ENCODE results near the gene ANTXR1.

The ANTXR1 gene

DNA sequence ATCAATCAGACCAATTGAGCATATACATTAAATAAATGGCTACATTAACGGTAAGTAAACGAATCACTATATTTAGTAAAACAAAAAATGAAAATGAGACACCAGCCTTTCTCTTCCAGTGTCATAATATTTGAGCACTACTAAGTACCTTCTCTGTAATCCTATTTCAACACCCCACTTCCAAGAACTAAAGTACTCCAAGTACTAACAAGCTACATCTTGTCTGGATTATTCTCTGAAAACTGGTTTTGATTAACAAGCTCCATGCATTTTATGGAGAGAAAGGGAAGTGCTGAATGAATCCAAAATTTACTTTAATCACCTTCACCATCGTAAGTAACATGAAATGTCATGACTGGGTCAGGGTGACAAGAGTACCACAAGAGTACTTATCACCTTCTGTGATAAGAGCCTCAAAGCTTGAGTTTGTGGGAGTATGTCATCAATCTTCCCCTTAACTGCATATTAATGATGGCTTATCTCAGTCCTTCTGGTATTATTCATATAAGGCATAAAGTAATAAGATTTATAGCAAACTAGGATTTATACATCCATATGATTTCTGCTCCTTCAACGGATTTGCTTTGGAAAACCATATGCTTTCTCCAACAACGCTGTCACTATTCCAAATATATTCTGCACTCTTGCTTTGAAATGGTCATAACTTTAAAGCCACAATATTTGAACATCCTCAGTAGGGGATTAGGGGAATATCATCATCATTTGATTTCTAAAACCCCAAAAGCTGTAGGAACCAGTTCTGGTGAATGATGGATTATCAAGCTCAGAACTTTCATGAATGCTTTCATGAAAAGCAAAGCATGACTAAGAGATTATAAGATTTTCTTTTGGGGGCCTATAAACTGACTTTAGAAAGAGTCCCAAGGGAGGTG lies 127.0 kb downstream of the ANTXR1 start:
- no peak for DNase-seq

DNA sequence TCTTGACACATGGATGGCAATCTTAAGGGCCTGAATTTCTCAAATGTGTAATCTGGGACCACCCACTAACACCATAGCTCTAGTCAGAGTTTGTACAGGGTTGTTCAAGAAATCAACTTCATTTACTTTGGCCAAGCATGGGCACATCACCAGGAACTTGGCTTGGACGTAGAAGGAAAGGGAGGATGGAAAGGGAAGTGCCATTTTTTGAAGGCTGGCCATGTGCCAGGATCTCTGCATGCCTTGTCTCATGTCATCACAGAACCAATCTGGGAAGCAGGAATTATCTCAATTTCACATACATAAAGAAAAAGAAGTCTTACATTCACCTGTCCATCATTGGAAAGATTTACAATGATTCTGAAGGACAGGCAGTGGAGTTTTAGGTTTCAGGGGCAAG lies 128.1 kb downstream of the ANTXR1 start:
- DNase-seq = no peak

DNA sequence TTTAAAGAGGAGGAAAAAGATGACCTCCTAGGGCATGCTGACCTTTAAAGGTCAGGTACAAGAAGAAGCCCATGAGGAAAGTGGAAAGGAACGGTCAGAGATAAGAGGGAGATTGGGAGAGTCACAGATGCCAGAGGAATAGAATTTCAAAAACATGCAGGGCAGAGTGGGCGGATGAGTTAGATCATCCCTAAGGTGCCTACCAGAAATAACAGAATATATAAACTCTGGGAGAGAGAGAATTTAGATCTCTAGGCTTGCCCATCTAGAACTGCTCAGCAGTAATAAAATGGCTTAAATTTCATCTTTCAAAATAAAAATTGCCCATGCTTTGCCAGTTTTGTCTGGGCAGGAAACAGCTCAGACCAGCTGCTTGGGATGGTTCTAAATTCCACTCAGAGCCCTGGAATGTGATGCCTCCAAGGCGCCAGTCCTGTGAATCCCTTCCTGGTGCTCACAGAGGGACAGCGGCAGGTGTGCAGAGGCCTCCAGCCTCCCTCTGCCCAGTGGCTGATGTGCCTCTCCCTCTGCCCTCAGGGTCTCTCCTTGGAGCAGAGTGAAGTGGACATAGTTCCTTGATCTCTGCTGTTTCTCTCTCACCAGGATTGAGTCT lies 130.9 kb downstream of the ANTXR1 start:
- no peak for DNase-seq

DNA sequence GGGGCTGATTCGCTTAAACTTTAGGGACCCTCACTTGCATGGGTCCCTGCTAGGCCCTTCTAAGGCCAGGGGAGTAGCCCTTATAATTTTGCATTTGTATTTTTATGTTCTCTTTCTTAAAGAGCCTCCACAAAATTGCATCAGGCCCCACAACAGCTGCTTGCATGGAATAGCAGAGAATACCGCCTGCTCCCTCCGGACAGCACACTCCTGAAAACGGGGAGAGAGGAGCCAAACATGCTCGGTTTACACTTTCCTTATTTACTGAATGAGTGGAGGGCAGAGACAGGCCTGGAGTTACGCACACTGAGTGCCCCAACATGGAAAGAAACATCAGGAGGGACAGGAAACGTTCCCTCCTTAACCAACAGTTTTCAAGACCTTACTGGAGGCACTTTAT lies 132.2 kb downstream of the ANTXR1 start:
- no peak for DNase-seq

DNA sequence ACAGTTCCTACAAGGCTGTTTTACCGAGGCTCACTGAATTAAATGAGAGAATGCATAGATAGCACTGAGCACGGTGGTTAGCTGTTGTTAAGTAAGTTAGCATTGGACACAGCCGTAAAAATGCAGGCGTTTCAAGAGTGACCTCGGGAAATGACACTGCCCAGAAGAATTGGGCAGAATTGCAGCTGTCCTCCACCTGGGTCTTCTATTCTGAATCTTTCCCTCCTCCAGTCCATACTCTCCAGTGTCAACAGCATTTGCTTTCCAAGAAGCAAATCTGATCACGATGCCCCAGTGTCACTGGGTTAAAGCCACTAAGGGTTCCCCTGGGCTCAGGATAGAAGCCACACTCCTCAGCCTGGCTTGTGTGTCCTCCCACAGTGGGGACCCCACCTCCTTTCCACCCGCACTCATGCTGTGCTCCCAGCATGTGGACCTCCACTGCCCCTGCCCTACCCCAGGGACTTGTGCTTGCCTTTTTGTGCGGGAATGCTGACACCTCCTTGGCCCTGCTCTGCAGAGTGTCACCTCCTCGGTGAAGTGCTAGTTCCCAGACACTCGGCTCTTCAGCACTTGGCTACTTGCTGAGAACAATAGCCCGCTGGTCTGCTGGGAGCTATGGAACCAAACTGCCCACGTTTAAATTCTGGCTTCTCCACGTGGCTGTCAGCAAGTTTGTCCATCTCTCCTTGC lies 135.0 kb downstream of the ANTXR1 start:
- no peak for DNase-seq

DNA sequence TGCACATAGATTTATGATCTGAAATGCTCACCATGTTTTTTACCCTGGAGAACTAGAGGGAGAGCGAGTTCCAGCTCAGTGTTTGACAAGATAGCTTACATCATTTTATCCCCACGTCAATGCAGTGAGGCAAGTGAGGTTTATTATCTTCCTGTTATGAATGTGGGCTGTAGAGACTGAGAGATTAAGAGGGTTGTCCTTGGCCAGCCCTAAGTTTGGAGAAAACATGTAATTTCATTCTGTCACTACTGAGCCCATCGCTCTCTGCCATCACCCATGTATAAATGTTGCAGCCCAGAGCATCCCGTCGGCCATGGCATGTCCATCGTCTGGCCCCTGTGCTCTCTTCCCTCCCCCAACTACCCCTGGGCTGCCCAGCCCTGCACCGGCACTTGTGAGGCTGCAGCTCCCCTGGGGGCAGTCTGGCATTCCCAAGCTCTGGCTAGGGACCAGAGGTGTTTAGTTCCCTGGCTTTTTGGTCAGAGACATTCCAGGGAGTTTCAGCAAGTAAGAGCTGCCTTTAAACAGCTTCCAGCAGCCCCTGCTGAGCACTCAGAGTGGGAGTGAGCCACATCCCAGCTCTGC lies 136.7 kb downstream of the ANTXR1 start:
- DNase-seq = no peak

DNA sequence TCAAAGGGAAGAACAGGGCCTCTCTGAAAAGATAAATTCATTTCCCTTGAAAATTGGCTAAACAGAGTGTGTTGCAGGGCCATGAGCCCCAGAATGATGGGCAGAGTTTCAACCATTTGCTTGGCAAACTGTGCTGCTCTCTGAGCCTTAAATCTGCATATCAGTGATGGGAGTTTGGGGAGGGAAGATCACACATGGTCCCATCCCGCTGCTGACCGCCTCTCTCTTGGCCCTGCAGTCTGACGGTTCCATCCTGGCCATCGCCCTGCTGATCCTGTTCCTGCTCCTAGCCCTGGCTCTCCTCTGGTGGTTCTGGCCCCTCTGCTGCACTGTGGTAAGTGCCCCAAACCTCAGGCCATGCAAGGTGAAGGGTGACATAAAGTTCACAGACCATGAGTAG lies 139.0 kb downstream of the ANTXR1 start:
- no peak for DNase-seq

DNA sequence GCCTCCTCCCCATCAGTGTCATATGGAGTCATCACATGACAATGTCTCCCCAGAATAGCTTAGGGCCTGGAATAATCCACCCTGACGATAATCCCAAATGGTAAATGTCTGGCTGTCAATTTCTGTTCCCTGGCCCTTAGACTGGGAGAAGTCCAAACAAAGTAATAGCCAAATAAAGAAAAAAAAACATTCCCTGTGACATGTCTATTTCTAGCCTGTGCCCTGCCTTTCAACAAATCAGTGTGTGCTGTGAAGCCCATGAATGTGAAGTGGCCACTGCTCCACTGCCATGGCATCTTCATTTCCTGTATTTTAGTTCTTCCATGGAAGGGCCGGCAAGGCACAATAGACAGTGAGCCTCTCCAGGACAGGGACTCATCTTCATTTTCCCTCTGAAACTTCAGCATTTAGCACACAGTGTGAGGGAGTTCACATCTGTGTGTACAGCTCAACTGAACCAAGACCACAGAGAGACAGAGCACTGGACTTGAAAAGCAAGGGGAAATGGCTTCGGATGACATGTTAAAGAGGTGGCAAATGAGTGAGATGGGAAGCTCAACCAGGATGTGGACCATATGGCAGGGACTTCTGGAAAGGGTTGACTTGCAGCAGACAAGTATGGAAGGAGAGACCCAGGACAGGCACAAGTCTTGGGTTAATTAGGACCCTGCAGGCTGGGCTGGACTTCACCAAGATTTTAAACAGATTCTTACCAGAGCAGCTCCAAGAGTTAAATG lies 140.0 kb downstream of the ANTXR1 start:
- no peak for DNase-seq

DNA sequence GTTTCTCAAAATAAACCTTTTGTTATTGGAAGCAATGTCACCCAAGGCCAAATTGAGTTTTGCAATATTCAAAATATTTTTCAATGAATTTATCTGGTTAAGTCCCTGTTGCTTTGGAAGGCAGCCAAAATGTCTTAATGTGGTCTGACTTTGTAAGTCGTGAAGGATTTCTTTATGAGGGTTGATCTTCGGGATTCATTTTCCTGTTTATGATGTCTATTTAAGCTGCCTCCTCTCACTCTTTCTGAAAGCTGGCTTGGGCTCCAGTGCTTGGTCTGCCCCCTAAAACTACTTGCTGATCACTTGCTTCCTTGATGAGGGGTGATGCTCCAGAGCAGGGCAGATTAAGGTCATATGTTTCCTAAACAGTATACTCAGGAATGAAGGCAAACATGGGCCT lies 141.1 kb downstream of the ANTXR1 start:
- peak; percentile 57 for DNase-seq

DNA sequence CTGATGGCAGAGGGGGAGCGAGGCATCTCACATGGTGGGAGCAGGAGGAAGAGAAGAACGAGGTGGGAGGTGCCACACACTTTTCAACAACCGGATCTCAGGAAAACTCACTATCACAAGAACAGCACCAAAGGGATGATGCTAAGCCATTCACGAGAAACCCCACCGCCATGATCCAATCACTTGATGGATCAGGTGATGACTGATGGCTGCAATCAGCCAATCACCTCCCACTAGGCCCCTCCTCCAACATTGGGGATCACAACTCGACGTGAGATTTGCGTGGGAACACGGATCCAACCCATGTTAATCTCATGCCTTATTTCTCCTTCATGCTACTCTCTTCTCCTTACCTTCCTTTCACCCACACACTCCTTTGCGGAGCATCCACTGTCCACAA lies 143.6 kb downstream of the ANTXR1 start:
- DNase-seq = no peak

DNA sequence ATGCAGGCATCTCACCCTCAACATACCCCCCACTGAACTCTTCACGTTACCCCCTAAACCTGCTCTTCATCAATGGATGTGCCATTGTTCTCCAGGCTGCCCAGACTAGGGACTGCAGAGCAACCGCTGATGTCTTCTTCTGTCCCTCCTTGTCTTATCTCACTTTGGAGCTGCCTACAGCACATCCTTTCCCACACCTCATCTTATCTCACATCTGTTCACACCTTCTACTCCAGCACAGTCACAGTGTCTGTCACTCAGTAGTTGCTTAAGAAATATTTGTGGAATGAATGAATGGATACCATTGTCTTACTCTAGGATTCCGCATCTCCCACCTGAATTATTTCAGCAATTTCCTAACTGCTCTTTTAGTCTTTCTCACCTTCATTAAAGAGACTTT lies 144.5 kb downstream of the ANTXR1 start:
- no peak for DNase-seq

DNA sequence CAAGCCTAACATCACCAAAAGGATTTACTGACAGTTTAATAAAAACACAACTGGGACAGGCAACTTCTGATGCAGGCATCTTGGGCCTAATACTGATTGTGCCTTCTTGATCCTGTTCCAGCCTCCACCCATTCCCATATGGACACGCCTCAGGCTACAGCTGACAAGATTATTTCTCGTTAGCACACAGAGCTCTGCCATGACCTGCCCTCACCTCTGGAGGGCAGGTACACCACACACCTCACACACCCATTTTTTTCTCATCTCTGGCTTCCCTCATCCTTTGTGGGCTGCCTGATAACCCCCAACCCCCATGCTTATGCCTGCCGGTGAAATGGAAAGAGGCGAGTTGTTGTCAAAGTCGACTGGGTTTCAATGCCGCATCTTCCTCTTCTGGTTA lies 147.0 kb downstream of the ANTXR1 start:
- DNase-seq = no peak

DNA sequence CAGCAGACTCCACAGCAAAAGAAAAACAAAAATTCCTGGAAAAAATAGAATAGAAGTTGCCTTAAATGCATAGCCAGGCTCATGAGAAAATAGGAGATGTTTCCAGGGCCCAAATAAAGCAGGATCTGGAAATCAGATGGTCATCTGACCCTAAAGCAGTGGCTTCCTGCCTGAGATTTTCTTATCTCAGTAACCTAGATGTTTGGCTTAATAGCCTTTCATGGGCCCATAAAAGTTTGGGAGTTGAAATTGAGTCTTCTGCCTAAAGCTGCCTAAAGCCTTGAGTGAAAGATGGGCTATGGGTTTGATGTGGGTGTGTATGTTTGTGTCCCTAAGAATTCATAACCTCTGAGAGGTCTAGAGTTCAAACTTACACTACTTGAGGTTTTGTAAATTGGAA lies 149.1 kb downstream of the ANTXR1 start:
- no peak for DNase-seq

DNA sequence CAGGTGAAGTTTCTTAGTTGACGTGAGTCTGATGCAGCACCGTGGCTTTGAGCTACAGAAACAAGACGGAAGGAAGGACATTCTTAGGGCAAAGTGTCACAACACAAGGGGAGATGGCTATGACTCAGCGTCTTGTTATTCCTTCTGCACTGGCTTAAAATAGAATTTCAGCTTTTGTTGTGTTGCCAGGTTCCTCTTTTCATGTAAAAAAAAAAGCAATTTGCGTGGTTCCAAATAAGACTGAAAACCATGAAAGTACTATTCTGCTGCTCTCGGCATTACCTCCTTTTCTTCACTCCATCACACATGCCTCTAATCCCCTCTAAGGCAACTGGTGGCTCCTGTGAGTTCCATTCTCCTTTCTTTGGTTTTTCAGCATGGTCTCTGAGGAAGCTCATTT lies 150.1 kb downstream of the ANTXR1 start:
- DNase-seq = no peak

DNA sequence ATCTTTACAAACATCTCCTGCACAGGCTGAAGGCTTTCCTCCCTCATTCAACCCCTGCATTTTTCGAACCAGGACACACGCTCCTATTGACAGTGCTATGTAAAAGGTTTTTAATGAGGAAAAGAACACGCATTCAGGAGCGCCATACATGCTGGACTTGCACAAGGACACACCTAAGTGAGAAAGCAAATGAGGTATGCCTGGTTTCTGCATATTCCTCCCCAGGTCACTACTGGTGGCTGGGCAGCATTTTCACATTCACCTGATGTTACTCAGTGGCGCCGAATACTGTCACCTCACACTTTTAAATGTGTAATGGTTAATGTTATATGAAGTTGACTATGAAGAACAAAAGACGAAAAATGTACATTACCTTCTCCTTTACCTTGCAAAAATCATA lies 150.6 kb downstream of the ANTXR1 start:
- DNase-seq = no peak

DNA sequence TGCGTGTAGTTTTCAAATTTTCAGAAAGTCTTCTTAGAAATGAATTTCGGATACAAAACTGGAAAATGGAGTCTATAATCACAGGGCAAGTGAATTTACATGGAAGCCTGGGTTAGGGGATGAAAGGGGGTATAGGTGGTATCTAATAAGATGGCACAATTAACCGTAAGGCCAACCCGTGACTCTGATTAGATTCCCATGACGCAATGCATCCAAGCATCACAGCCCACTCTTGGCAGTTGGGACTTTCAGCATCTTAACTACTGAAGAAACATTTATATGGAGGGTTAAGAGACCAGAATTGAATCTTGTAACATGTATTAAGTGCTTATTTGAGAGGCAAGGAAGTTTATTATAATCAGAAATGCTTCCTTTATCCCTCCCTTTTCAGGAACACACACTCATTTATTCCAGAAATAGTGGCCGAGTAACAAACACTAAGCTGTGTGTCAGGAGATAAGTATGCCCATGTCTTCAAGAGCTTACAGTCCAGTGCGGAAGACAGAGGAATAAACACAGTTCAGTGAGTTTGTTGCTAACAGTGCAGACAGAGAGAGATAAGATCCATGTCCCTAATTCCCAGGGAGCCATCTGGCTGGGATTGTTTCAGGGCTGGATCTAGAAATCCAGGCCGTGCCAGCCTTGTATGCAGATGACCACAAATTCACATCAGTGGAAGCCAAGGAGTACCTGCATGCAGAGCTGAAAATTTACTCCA lies 151.2 kb downstream of the ANTXR1 start:
- peak; percentile 58 for DNase-seq

DNA sequence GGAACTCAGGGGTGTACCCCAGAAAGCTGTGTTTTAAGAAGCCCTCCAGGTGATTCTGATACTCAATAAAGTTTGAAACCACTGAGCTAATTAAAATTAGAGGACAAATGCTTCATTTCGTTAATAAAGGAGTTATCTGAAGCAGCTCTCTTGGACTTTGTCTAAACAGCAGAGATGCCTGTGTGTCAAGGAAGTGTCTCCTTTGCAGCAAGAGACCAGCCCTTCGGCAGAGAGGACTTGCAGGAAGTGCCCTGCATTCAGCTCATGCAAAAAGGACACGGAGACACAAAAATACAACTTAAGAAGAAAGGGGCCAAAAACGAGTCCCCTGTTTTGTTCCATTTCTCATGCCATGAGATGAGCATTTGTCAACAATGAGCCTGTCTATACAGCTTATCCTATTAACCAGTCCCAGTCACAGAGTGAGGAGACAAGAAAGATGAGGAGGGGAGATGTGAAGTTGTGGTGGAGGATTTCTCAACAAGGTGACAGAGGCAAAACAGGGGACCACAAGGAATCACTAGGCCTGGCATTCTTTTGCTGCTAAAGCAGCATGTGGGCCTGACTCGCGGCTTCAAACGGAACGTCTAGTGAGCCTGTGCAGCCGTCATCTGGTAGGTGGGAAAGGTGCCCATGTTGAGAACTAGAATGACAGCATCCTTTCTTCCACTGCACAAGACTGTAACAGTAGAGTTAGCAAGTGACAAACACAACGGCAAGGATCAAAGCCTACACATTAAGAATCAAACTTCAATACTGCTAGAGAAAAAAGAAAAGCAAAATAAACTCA lies 152.3 kb downstream of the ANTXR1 start:
- no peak for DNase-seq

DNA sequence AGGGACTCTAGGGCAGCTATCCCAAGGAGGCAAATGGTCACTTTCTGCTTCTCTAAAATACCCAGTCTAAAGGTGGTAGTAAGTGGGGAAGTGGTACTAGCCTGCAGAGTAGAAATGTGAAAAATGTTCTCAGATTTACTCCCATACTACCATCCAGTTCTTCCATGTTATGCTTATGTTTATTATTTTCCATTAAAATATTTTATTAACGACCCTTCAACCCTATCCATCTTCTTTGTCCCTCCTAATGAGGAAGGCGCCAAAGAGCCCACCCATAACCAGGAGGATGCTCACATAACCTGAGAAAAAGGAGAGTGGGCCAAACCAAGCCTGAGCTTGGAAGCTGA lies 153.5 kb downstream of the ANTXR1 start:
- no peak for DNase-seq

DNA sequence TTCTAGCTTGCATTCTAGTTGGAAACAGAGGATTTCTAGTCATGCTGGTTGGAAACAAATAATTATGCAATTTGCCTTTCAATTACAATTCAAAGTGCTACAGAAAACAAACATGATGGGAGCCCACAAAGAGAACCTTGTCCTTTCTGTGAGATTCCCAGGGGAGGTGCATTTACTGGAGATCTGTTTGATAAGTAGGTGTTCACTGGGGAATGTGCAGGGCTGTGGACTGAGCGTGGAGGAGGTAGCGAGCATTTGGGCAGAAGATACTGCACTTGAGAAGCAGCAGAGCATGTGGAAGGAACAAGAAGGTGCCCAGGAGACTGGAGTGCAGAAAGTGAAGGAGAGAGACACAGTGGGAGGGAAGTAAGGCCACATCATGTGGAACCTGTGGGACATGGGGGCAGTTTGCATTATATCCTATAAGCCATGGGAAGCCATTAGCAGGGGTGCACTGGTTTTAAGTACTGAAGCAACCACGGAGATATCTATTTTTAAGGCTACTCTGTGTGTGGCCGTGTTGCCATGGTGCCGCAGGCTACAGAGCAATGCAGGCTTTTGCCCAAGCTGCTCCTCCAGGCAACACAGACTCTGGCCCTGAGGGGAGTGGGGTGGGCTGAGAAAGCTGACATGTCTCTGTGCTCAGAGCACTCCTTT lies 154.0 kb downstream of the ANTXR1 start:
- DNase-seq = no peak

DNA sequence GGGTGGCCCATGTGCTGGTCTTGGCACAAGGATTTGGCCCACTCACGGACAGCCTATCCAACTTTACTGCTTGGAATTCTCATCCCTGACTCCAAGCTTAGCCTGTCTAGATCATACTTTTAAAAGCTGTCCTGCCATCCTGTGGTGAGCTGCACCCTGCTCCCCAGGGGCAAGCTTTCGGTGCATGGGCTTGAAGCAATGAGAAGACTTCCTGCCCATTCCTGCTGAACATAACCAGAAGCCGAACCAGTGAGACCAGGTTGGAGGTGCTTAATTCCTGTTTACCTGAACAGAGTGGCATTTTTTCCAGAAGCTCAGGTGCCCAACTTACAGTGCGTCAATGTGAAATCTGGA lies 154.5 kb downstream of the ANTXR1 start:
- DNase-seq = no peak
